AG04449 (cell line): ENCODE measurements around the gene C8G.

Source experiments
- CTCF ChIA-PET: fragments of 350-600 bp; formaldehyde crosslinking; extraction: SDS; loops from one replicate; lab custom pipeline; 2021; ENCODE audit warnings: antibody characterized with exemption; lab: Yijun Ruan, JAX
- POLR2A ChIA-PET: fragments of 400-600, 350-600 bp; formaldehyde crosslinking; extraction: SDS; loops from one replicate; lab custom pipeline; 2020; ENCODE audit warnings: antibody characterized with exemption, inconsistent platforms; lab: Yijun Ruan, JAX
- DNase-seq: peaks from one replicate; pipeline ENCODE4 v3.0.0-alpha.2; 2010; ENCODE audit warnings: low read depth, low spot score
- H3K4me3 ChIP-seq: 2 replicates; pipeline ENCODE4 v1.5.1; 2011; ENCODE audit warnings: low read depth, mild to moderate bottlenecking, control low read depth, low read length
- CTCF ChIP-seq: IDR thresholded peaks from one replicate; pipeline ENCODE4 v1.5.1; 2011; ENCODE audit warnings: mild to moderate bottlenecking, moderate library complexity, low read length, control low read depth, inconsistent platforms; ENCODE audit not compliant: insufficient read depth; ENCODE audit errors: missing control alignments

C8G gene

GRCh38 chr9:136974817-136975535 is 29.9 kb downstream of the C8G start:
- ChIA-PET CTCF (interaction anchor here (0.9 to 2.3 kb wide), 7 partner anchors 8 to 61 kb away, joined by 3 to 9 read pairs (median 4); no protein-coding TSS in a partner anchor), POLR2A (no interaction called here)
- DNase-seq, result no peak
- TF ChIP-seq CTCF, result no peak
- no peak overlapping the region for H3K4me3 ChIP-seq

DNA sequence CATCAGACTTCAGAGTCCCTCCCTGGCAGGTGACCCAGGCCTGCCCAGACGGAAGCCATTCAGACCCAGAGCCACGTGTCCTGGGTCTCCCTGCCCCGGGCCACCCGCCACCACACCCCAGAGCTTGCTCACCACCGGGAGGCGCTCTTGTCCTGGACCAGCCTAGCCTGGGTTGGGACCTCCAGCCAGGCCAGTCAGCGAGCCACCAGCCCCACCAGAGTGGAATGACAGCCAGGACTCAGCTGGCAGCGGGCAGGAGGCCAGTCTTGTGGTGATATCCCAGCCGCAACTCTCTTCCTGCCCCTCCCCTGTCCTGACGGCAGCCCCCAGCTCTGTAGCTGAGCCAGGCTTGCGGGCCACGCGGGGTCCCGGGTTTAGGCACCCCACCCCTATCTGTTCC is 30.6 kb downstream of the C8G start:
- ChIA-PET POLR2A (no interaction called here), CTCF (interaction anchor here (0.7 to 2.3 kb wide), 7 partner anchors 9 to 60 kb away, joined by 3 to 9 read pairs (median 4); no protein-coding TSS in a partner anchor)
- DNase-seq, result no peak
- H3K4me3 ChIP-seq, result no peak overlapping the region
- TF ChIP-seq CTCF, result no peak

GRCh38 chr9:136977223-136977622 is 32.2 kb downstream of the C8G start, which contains the start of gene PTGDS:
Gene PTGDS (plus strand): TSS chr9:136977504. CDS start chr9:136977579, 75 bp downstream.
- CTCF ChIA-PET, result interaction anchor here (2.2 kb wide), 1 partner anchor 52 kb away, joined by 9 read pairs; no protein-coding TSS in a partner anchor
- DNase-seq, result no peak
- POLR2A ChIA-PET, result no interaction called here
- no peak for TF ChIP-seq CTCF
- H3K4me3 ChIP-seq, result peak within 1 kb of the TSS; percentile 55

- DNase-seq, result no peak
- peak overlapping the region; percentile 55 for H3K4me3 ChIP-seq
- TF ChIP-seq CTCF, result no peak
- ChIA-PET POLR2A (no interaction called here), CTCF (interaction anchor here (0.7 kb wide), 1 partner anchor 34 kb away, joined by 4 read pairs; no protein-coding TSS in a partner anchor)
These were observed 32.6 kb downstream of the C8G start for GRCh38 chr9:136977649-136978072.

- H3K4me3 ChIP-seq, result peak overlapping the region; percentile 55
- ChIA-PET POLR2A (no interaction called here), CTCF (interaction anchor here (0.7 kb wide), 1 partner anchor 34 kb away, joined by 4 read pairs; no protein-coding TSS in a partner anchor)
- TF ChIP-seq CTCF, result no peak
- DNase-seq, result no peak
These were observed 33.2 kb downstream of the C8G start for GRCh38 chr9:136978073-136978864.
